SIG-M5 (cell line): ENCODE measurements around the gene CHIC2.

Source experiments
- DNase-seq: peaks from one replicate; lab custom pipeline; 2025; lab: John Stamatoyannopoulos, UW

Gene CHIC2

GRCh38 chr4:54005475-54005874, 58.9 kb downstream of the CHIC2 start:
- DNase-seq, result no peak

DNA sequence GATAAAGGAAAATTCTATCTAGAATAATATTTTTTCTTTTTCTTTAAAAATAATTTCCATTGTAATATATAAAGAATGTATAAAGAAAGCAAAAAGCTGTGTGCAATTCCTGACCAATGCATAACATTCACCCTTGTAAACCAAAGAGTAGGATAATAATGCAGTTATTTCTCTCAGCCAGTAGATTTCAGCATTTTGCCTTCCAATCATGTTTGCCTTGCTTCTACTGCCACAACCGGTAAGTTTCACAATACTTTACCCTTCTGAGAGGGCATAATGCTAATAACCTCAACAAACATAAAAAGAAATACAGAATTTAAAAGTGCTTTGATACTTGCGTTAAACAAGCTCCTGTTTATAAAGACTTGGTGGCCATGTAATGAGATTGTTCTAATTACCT, 59.9 kb downstream of the CHIC2 start:
- DNase-seq, result no peak

DNA sequence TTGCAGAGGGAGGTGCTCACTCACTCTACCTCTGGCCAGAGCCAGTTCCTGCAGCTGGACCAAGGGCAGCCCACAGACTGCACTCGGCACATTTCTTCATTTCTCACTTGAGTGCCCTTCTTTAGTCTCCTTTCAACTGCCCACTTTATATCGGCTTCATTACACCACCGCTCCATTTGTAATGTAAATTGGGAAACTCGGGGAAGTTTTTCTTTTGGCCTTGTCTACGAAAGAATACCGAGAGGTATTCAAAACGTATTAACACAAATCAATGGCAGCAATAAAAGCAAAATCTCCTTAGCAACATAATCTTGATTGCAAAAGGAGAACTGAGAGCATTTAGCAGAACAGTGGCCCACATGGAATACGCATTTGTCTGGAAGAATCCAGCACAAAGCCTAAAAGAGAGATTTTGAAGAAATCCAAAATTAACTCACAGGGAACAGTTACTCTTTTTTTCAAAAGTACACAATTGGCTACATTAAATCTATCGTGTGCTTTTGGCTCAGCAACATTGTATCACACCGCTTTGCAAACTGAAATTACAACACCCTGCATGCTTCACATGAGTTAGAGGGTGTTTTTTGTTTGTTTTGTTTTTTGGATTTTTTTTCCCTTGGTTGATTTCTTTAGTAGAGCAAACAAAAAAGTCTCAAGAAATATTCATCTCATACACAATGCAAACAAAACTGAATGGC, 62.6 kb downstream of the CHIC2 start:
- DNase-seq, result no peak

DNA sequence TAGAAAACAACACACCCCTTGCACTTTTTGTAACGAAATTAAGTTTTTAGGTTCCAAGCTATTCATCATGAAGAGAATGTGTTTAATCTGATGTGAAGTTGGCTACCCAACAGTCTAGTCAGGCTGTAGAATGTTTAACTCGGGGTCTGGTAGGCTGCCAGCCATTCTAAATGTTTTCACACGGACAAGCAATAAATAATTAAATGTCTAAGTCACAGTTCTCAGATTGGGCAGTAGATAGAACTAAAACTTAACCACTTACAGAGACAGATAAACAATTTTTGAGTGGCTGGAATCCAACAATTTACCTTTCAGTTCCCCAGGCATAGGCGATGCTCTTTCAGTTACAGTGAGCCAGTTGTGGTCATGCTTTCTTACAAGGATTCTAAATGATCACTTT, 66.5 kb downstream of the CHIC2 start:
- DNase-seq, result no peak

- DNase-seq, result no peak
These were observed 69.9 kb downstream of the CHIC2 start for GRCh38 chr4:53994382-53995102.

- DNase-seq, result no peak
These were observed 71.6 kb downstream of the CHIC2 start for GRCh38 chr4:53992785-53993184.

- no peak for DNase-seq
These were observed 72.6 kb downstream of the CHIC2 start for GRCh38 chr4:53991821-53992220.

- DNase-seq, result no peak
These were observed 73.8 kb downstream of the CHIC2 start for GRCh38 chr4:53990641-53991040.

DNA sequence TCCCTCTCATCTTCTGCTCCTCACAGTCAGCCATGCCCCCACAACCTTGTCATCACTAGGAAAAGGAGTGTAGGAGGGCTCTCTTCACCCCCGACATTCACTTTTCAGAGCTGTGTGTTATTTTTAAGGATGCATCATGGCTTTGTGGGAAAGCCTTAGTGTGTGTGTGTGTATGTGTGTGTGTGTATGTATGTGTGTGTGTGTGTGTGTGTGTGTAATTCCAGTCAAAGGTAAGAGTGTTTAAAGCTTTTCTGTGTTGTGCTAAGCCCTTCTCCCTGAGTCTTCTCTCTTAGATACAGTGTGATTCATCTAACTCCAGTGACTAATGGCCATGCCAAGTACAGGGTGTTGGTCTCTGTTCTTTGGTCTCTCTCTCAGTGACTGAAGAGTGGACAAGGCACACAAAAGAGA, 76.6 kb downstream of the CHIC2 start:
- no peak for DNase-seq

- DNase-seq, result no peak
These were observed 78.3 kb downstream of the CHIC2 start for GRCh38 chr4:53986062-53986461.

DNA sequence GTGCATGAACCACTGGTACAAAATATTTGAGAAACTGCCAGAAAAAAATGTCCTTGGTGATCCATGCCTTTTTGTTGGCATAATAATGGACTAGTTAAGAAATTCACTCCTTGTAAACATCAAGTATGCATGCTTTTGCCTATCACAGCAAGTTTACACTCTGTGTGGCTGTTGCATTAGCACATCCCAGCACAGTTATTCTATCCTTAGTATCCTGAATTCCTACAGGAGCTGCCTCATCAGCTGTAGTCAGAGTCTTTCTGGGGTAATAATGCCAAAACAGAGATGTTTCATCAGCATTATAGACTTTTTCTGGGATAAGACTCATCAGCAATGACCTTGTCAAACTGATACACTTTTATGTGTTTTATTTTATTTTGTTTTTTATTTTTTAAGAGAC, 82.8 kb downstream of the CHIC2 start:
- no peak for DNase-seq

DNA sequence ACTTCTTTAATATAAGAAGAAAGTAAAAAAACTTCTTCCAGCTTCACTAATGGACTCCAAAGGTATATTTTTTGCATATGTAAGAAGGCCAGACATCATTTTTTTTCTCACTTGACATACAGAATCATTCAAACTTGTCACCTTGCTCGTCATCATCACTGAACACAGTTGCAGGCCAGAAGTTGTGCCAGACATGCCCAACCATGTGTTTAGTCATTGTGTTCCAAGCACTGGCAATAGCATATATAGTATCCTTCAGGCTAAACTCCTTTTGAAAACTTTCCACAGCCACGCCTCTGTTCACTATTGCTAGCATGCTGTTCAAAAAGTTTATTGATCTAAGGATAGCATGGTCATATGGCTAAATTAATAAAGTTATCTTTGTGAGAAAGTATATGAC, 83.3 kb downstream of the CHIC2 start:
- no peak for DNase-seq

GRCh38 chr4:53974561-53974960, 89.8 kb downstream of the CHIC2 start:
- no peak for DNase-seq

- DNase-seq, result no peak
These were observed 96.4 kb downstream of the CHIC2 start for GRCh38 chr4:53967986-53968385.

GRCh38 chr4:53963781-53964180, 100.6 kb downstream of the CHIC2 start:
- no peak for DNase-seq

GRCh38 chr4:53963336-53963735, 101.1 kb downstream of the CHIC2 start:
- no peak for DNase-seq

DNA sequence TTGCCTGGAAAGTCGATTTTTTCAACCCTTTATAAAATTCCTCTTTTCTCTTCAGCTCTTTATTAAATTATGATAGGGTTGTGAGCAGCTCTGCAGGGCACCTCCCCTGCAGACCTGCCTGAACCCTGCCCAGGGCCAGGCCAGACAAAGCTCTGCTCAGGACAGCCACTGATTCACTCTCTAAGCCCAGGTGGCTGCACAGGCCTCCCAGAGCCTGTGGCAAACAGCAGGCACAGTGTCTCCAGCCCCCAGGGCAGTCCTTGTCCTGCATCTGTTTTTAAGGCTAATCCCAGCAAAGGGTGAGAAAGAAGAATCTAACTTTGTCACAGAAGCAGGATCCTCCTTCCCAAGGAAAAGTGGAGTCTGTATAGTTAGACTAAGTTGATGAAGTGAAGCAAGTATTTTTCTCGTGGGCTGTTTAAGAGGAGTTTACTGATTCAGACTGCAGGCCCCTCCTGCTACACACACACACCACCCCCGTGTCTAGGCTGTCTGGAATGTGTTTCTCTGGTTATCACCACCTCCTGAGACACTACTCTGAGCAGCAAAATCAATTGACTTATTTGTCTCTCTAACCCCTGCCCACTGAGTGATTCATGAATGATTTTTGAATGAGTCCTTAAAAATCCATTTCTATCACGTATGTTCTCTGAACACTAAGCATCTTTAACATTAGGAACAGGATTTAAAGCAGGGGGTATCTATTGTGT, 101.7 kb downstream of the CHIC2 start:
- no peak for DNase-seq

GRCh38 chr4:53961351-53961750, 103.1 kb downstream of the CHIC2 start:
- no peak for DNase-seq

GRCh38 chr4:53960843-53961242, 103.6 kb downstream of the CHIC2 start:
- no peak for DNase-seq
